PFSK-1 (cell line): ENCODE data around the gene STRIP1.

Experiments
- POLR2AphosphoS5 ChIP-seq: IDR thresholded peaks from 2 replicates; pipeline ENCODE4 v1.6.1; 2012; ENCODE audit warnings: low read depth, mild to moderate bottlenecking, control low read depth, low read length, moderate library complexity
- SIN3A ChIP-seq: IDR thresholded peaks from 2 replicates; pipeline ENCODE4 v1.6.1; 2012; ENCODE audit warnings: mild to moderate bottlenecking, low read length, moderate library complexity, borderline replicate concordance; ENCODE audit not compliant: insufficient read depth
- TAF1 ChIP-seq: IDR thresholded peaks from 2 replicates; pipeline ENCODE4 v1.6.1; 2012; ENCODE audit warnings: low read length, control low read depth, borderline replicate concordance; ENCODE audit not compliant: insufficient read depth
- TF ChIP-seq, protein P1 (sequence below), 2 experiments: IDR thresholded peaks; 2 replicates each; pipeline versions ENCODE4 v1.6.1 to v1.8.0; 2011 to 2012; ENCODE audit warnings: low read depth in 2 of 2, low read length in 2 of 2, control low read depth in 1 of 2, inconsistent platforms in 1 of 2, mild to moderate bottlenecking in 1 of 2, moderate library complexity in 1 of 2; ENCODE audit not compliant: insufficient read depth in 1 of 2

DNA sequence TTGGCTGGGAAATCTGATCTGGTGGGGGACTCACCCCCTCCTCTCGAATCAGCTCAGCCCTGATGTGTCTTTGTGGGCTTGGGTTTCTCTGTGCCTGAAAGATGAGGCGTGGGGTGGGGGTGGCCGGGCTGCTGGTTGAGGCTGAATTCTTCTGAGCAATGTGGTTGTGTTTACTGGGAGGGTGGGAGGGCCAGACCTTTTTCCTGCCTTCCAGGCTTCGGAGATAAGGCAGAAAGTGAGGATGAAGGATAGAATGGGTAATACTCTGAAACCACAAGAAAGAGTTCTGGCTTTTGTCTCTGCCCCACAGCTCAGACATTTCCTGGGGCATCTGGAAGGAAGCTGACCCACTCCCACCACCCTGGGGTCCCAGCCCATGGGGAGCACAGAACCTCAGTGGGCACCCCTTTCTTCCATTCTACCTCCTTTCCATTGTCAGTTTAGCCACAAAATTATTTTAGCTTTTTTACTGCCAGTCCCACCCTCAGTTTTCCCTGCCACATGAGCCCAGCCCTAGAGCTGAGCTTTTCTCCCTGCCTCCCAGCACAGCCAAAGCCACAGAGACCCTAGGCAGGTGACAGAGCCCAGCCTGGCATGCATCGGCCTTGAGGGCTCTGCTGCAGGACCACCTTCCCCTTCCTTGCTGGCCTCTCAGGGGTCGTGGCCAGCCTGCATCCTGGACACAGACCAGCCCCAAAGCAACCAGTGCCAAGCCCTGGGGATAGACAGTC lies 24.9 kb downstream of the STRIP1 start:
- TF ChIP-seq POLR2AphosphoS5 (no peak), SIN3A (no peak), TAF1 (no peak)
- TF ChIP-seq, protein P1, sequence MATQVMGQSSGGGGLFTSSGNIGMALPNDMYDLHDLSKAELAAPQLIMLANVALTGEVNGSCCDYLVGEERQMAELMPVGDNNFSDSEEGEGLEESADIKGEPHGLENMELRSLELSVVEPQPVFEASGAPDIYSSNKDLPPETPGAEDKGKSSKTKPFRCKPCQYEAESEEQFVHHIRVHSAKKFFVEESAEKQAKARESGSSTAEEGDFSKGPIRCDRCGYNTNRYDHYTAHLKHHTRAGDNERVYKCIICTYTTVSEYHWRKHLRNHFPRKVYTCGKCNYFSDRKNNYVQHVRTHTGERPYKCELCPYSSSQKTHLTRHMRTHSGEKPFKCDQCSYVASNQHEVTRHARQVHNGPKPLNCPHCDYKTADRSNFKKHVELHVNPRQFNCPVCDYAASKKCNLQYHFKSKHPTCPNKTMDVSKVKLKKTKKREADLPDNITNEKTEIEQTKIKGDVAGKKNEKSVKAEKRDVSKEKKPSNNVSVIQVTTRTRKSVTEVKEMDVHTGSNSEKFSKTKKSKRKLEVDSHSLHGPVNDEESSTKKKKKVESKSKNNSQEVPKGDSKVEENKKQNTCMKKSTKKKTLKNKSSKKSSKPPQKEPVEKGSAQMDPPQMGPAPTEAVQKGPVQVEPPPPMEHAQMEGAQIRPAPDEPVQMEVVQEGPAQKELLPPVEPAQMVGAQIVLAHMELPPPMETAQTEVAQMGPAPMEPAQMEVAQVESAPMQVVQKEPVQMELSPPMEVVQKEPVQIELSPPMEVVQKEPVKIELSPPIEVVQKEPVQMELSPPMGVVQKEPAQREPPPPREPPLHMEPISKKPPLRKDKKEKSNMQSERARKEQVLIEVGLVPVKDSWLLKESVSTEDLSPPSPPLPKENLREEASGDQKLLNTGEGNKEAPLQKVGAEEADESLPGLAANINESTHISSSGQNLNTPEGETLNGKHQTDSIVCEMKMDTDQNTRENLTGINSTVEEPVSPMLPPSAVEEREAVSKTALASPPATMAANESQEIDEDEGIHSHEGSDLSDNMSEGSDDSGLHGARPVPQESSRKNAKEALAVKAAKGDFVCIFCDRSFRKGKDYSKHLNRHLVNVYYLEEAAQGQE (IDR thresholded peaks at IDR 0.05; ENCODE audit: insufficient read depth in 1 of 2, low read depth in 2 of 2, low read length in 2 of 2), result no peak
